MM.1S (cell line): Measurements from ENCODE around the gene MYF5.

Experiments used
- DNase-seq: peaks from one replicate; pipeline ENCODE4 v3.0.0-alpha.2; 2015
- H2AFZ ChIP-seq: fragments of 300-600 bp; sonication (generic); 2 replicates; pipeline ENCODE4 v1.6.0; 2016; ENCODE audit warnings: antibody characterized with exemption, low read length
- H3F3A ChIP-seq: fragments of 300-600 bp; sonication (generic); 2 replicates; pipeline ENCODE4 v1.6.1; 2016; ENCODE audit warnings: mild to moderate bottlenecking, antibody characterized with exemption, low read length, moderate library complexity, mixed read lengths; ENCODE audit not compliant: insufficient read depth
- H3K27ac ChIP-seq: fragments of 300-600 bp; sonication (generic); 2 replicates; pipeline ENCODE4 v1.5.1; 2016; ENCODE audit warnings: mild to moderate bottlenecking, low read length
- H3K27me3 ChIP-seq: fragments of 300-600 bp; sonication (generic); replicated peaks from 2 replicates; pipeline ENCODE4 v1.6.0; 2016; ENCODE audit warnings: low read length; ENCODE audit not compliant: insufficient read depth
- H3K36me3 ChIP-seq: fragments of 300-600 bp; sonication (generic); replicated peaks from 2 replicates; pipeline ENCODE4 v1.6.1; 2016; ENCODE audit warnings: mild to moderate bottlenecking, low read length, mixed read lengths; ENCODE audit not compliant: insufficient read depth
- H3K4me1 ChIP-seq: fragments of 300-600 bp; sonication (generic); 2 replicates; pipeline ENCODE4 v1.6.1; 2016; ENCODE audit warnings: low read length, mixed read lengths
- H3K4me2 ChIP-seq: fragments of 300-600 bp; sonication (generic); 2 replicates; pipeline ENCODE4 v1.6.0; 2016; ENCODE audit warnings: low read depth, low read length
- H3K4me3 ChIP-seq: fragments of 300-600 bp; sonication (generic); 2 replicates; pipeline ENCODE4 v1.5.1; 2016; ENCODE audit warnings: low read length, mixed read lengths
- H3K79me2 ChIP-seq: fragments of 300-600 bp; sonication (generic); 2 replicates; pipeline ENCODE4 v1.6.1; 2016; ENCODE audit warnings: mixed run types, low read length, mixed read lengths
- H3K9ac ChIP-seq: fragments of 300-600 bp; sonication (generic); 2 replicates; pipeline ENCODE4 v1.6.1; 2016; ENCODE audit warnings: low read length, mixed read lengths
- H3K9me2 ChIP-seq: fragments of 300-600 bp; sonication (generic); replicated peaks from 2 replicates; pipeline ENCODE4 v1.6.1; 2016; ENCODE audit warnings: mild to moderate bottlenecking, low read length, mixed read lengths; ENCODE audit not compliant: insufficient read depth
- H3K9me3 ChIP-seq: fragments of 300-600 bp; sonication (generic); replicated peaks from 2 replicates; pipeline ENCODE4 v1.6.1; 2016; ENCODE audit warnings: mild to moderate bottlenecking, low read length, mixed read lengths; ENCODE audit not compliant: insufficient read depth
- H4K20me1 ChIP-seq: fragments of 300-600 bp; sonication (generic); 2 replicates; pipeline ENCODE4 v1.6.1; 2016; ENCODE audit warnings: mild to moderate bottlenecking, low read length, moderate library complexity, mixed read lengths; ENCODE audit not compliant: insufficient read depth
- CTCF ChIP-seq: fragments of 300-600 bp; sonication (generic); IDR thresholded peaks from 2 replicates; pipeline ENCODE4 v1.5.1; 2016; ENCODE audit warnings: antibody characterized with exemption, low read length, mixed read lengths
- EZH2 ChIP-seq: fragments of 300-600 bp; sonication (generic); optimal IDR thresholded peaks from 2 replicates; pipeline ENCODE3; 2017; ENCODE audit warnings: low read depth, mild to moderate bottlenecking, antibody characterized with exemption, low read length, mixed read lengths
- EZH2phosphoT487 ChIP-seq: fragments of 300-600 bp; sonication (generic); IDR thresholded peaks from 2 replicates; pipeline ENCODE4 v1.6.1; 2018; ENCODE audit warnings: antibody characterized with exemption, low read length

MYF5 gene

GRCh38 chr12:80698256-80698655 is 18.5 kb upstream of the MYF5 start:
- H3K36me3 ChIP-seq: no peaks in the 10 kb centered on the region
- no peak for DNase-seq
- no peaks in the 10 kb centered on the region for H3K9me3 ChIP-seq
- no peak overlapping the region for H2AFZ ChIP-seq
- H3K4me3 ChIP-seq: no peak overlapping the region
- H3K27me3 ChIP-seq: no peaks in the 10 kb centered on the region
- H3F3A ChIP-seq: peaks cover 11% of the 10 kb centered on the region
- H3K4me1 ChIP-seq: peaks cover 3% of the 10 kb centered on the region; the same call in 1 of the 2 replicates
- TF ChIP-seq EZH2 (no peak), CTCF (no peak), EZH2phosphoT487 (no peak)
- H3K9ac ChIP-seq: no peak overlapping the region
- no peak overlapping the region for H3K27ac ChIP-seq
- H4K20me1 ChIP-seq: no peaks in the 10 kb centered on the region
- H3K9me2 ChIP-seq: no peaks in the 10 kb centered on the region
- no peaks in the 10 kb centered on the region for H3K79me2 ChIP-seq
- H3K4me2 ChIP-seq: no peak overlapping the region

- H3K79me2 ChIP-seq: no peaks in the 10 kb centered on the region
- peaks cover 18% of the 10 kb centered on the region for H3F3A ChIP-seq
- no peak overlapping the region for H3K4me3 ChIP-seq
- H3K27ac ChIP-seq: no peak overlapping the region
- H4K20me1 ChIP-seq: no peaks in the 10 kb centered on the region
- no peak overlapping the region for H3K4me2 ChIP-seq
- peaks cover 10% of the 10 kb centered on the region for H3K4me1 ChIP-seq
- H3K9me2 ChIP-seq: no peaks in the 10 kb centered on the region
- H2AFZ ChIP-seq: no peak overlapping the region
- H3K36me3 ChIP-seq: no peaks in the 10 kb centered on the region
- no peaks in the 10 kb centered on the region for H3K27me3 ChIP-seq
- H3K9ac ChIP-seq: no peak overlapping the region
- TF ChIP-seq CTCF (no peak), EZH2phosphoT487 (no peak), EZH2 (no peak)
- no peak for DNase-seq
- H3K9me3 ChIP-seq: no peaks in the 10 kb centered on the region
These were observed 17.7 kb upstream of the MYF5 start for GRCh38 chr12:80698847-80699542.

GRCh38 chr12:80700327-80700726 is 16.4 kb upstream of the MYF5 start:
- Histone ChIP-seq H3K27ac (no peak overlapping the region), H3K79me2 (no peaks in the 10 kb centered on the region), H3K4me2 (no peak overlapping the region), H3F3A (peaks cover 18% of the 10 kb centered on the region), H3K27me3 (no peaks in the 10 kb centered on the region), H3K36me3 (no peaks in the 10 kb centered on the region), H4K20me1 (no peaks in the 10 kb centered on the region), H3K4me1 (peaks cover 13% of the 10 kb centered on the region), H3K9me2 (no peaks in the 10 kb centered on the region), H3K4me3 (no peak overlapping the region), H3K9me3 (no peaks in the 10 kb centered on the region), H3K9ac (no peak overlapping the region), H2AFZ (no peak overlapping the region)
- DNase-seq: no peak
- TF ChIP-seq EZH2phosphoT487 (no peak), EZH2 (no peak), CTCF (no peak)
